PC-3 (cell line): ENCODE data around the gene MPO.

Source experiments
- EZH2 ChIP-seq: fragments of 300-600 bp; sonication (generic); IDR thresholded peaks from one replicate; pipeline ENCODE4 v1.6.1; 2017; ENCODE audit warnings: antibody characterized with exemption, mild to moderate bottlenecking, low read length; ENCODE audit not compliant: unreplicated experiment
- TF ChIP-seq, protein P1 (sequence below): fragments of 300-600 bp; sonication (generic); conservative IDR thresholded peaks from 2 replicates; pipeline ENCODE4 v1.5.1; 2017; ENCODE audit warnings: antibody characterized with exemption, low read depth, mild to moderate bottlenecking, low read length

DNA sequence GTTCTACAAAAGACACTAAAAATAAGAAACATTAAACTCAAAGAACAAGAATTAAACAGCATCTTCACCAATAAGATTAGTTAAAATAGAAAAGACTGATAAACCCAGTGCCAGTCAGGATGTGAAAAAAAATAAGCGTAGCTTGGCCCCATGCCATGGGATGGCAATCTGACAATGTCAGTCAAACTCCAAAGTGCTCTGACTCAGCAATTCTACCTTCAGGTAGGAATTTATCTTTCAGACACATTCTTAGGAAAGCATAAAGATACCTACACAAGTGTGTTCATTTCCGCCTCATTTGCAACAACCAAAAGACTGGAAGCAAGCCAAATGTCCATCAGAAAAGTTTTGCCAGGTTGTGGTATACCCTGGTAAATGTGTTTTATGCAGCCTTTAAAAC lies 9.1 kb upstream of the MPO start:
- TF ChIP-seq, protein P1, sequence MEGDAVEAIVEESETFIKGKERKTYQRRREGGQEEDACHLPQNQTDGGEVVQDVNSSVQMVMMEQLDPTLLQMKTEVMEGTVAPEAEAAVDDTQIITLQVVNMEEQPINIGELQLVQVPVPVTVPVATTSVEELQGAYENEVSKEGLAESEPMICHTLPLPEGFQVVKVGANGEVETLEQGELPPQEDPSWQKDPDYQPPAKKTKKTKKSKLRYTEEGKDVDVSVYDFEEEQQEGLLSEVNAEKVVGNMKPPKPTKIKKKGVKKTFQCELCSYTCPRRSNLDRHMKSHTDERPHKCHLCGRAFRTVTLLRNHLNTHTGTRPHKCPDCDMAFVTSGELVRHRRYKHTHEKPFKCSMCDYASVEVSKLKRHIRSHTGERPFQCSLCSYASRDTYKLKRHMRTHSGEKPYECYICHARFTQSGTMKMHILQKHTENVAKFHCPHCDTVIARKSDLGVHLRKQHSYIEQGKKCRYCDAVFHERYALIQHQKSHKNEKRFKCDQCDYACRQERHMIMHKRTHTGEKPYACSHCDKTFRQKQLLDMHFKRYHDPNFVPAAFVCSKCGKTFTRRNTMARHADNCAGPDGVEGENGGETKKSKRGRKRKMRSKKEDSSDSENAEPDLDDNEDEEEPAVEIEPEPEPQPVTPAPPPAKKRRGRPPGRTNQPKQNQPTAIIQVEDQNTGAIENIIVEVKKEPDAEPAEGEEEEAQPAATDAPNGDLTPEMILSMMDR = no peak
- TF ChIP-seq EZH2 = no peak
